Measurements from ENCODE around the gene RPL19.
A peak's percentile ranks its signal among the peaks of the same experiment; 100 is the strongest.

Gene RPL19

GRCh38 chr17:39223907-39224777 lies 24.1 kb downstream of the RPL19 start:
- Mint-ChIP-seq H3K4me3 (peak overlapping the region; percentile 60), H3K9me3 (no peaks in the 10 kb centered on the region), H3K27me3 (peaks cover 15% of the 10 kb centered on the region), H3K4me1 (peaks cover 6% of the 10 kb centered on the region), H3K36me3 (no peaks in the 10 kb centered on the region), H3K27ac (no peak overlapping the region)

GRCh38 chr17:39224778-39225307 lies 24.8 kb downstream of the RPL19 start:
- Mint-ChIP-seq H3K9me3 (no peaks in the 10 kb centered on the region), H3K27me3 (peaks cover 16% of the 10 kb centered on the region), H3K27ac (no peak overlapping the region), H3K4me3 (peak overlapping the region; percentile 82), H3K4me1 (peaks cover 6% of the 10 kb centered on the region), H3K36me3 (no peaks in the 10 kb centered on the region)

DNA sequence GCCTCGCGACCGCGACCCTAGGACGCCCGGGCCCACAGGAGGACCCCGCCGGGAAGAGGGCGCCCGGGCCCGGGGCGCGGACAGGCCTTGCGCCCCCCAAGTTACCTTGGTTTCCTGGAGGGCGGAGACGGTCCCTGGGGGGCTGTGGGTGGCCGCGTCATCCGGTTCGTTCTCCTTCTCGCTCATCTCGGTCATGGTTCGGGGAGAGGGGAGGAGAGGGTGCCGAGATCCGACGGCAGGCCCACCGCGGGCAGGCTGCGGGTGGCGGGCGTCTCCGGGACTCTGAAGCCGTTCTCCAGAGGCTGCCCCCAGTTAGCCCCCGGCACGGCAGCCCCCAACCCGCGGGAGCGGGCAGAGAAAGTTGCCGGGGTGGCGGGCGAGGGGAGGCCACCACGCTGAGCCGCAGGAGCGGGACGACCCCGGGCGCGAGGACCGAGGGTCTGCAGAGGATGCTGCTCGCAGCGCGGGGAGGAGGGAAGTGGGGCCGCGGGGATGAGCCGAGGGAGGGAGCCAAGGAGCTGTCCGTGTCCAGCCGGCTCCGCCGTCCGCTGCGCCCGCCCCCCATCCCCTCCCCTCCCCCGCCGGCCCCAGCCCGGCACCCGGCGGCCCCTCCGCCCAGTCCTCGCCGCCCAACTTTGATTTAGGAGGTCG lies 25.4 kb downstream of the RPL19 start, which contains the start of gene STAC2:
Gene STAC2, minus strand, starts transcription at position 638 of the 651 bp plus-strand sequence. Its CDS starts 443 bp downstream, at position 195.
- peaks cover 16% of the 10 kb centered on the region for H3K27me3 Mint-ChIP-seq
- no peaks in the 10 kb centered on the region for H3K36me3 Mint-ChIP-seq
- H3K4me3 Mint-ChIP-seq: peak within 1 kb of the TSS; percentile 88
- no peak within 1 kb of the TSS for H3K27ac Mint-ChIP-seq
- no peaks in the 10 kb centered on the region for H3K9me3 Mint-ChIP-seq
- peaks cover 6% of the 10 kb centered on the region for H3K4me1 Mint-ChIP-seq

- peaks cover 16% of the 10 kb centered on the region for H3K27me3 Mint-ChIP-seq
- H3K9me3 Mint-ChIP-seq: no peaks in the 10 kb centered on the region
- H3K36me3 Mint-ChIP-seq: no peaks in the 10 kb centered on the region
- peak overlapping the region; percentile 88 for H3K4me3 Mint-ChIP-seq
- H3K4me1 Mint-ChIP-seq: peaks cover 6% of the 10 kb centered on the region
- H3K27ac Mint-ChIP-seq: no peak overlapping the region
Measured at GRCh38 chr17:39225959-39226683, 26.0 kb downstream of the RPL19 start.

- Mint-ChIP-seq H3K4me3 (no peak overlapping the region), H3K36me3 (no peaks in the 10 kb centered on the region), H3K9me3 (no peaks in the 10 kb centered on the region), H3K27ac (no peak overlapping the region), H3K27me3 (peaks cover 16% of the 10 kb centered on the region), H3K4me1 (peaks cover 17% of the 10 kb centered on the region)
Measured at GRCh38 chr17:39227364-39227919, 27.4 kb downstream of the RPL19 start.

DNA sequence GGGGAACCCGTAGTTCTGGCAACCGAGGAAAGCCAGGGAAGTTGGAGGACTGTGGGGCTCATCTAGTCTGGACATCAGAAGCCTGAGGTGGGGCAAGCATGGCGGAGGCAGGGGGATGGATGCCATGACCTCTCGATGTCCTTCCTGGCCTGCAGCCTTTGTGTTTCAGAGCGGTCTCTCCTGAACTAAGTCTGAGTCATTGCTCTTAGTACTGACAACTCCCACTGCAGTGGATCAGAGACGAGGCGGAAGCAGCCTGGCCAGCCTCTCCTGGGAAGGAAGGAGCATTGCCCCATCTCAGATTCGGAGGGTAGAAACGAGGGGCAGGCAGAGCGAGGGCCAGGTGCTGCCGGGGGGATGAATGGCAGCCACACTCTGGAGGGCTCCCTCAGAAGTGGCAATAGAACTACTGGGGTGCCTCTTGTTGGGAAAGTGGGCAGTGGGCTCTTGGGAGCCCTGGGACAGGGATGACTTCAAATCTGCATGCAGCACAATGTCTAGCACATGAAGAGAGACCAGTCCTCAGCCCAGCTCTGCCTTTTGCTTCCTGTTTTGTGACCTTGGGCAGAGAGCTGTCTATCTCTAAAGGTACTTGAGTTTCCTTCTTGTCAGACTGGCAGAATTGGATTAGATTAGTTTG lies 29.3 kb downstream of the RPL19 start:
- no peak overlapping the region for H3K4me3 Mint-ChIP-seq
- peaks cover 17% of the 10 kb centered on the region for H3K4me1 Mint-ChIP-seq
- H3K36me3 Mint-ChIP-seq: no peaks in the 10 kb centered on the region
- no peaks in the 10 kb centered on the region for H3K9me3 Mint-ChIP-seq
- no peak overlapping the region for H3K27ac Mint-ChIP-seq
- H3K27me3 Mint-ChIP-seq: peaks cover 13% of the 10 kb centered on the region

GRCh38 chr17:39230361-39230760 lies 30.3 kb downstream of the RPL19 start:
- H3K9me3 Mint-ChIP-seq: no peaks in the 10 kb centered on the region
- H3K27me3 Mint-ChIP-seq: peaks cover 12% of the 10 kb centered on the region
- no peaks in the 10 kb centered on the region for H3K36me3 Mint-ChIP-seq
- H3K4me1 Mint-ChIP-seq: peaks cover 18% of the 10 kb centered on the region
- H3K27ac Mint-ChIP-seq: no peak overlapping the region
- H3K4me3 Mint-ChIP-seq: no peak overlapping the region

DNA sequence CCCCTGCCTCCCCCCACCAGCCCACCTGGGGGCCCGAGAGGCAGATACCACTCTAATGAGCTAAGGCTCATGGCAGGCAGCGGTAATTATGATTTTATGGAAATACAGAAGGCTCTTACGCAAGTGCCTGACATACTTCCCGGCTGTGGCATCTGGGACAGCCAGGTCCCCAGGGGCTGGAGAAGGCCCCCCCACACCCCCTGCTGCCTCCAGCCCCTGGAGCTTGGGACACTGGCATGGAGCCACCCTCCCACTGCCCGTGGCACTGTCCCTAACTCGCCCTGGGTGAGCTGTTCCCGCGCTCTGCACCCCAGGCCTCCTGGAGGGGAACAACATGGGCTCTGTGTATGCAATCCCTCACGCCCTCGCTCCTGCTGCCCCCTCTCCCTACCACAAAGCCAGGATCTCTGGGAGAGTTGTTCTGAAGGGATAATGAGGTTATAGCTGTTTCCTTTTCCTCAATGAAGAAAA lies 31.0 kb downstream of the RPL19 start:
- Mint-ChIP-seq H3K9me3 (no peaks in the 10 kb centered on the region), H3K27me3 (peaks cover 9% of the 10 kb centered on the region), H3K36me3 (no peaks in the 10 kb centered on the region), H3K4me3 (no peak overlapping the region), H3K27ac (no peak overlapping the region), H3K4me1 (peaks cover 21% of the 10 kb centered on the region)

- Mint-ChIP-seq H3K36me3 (no peaks in the 10 kb centered on the region), H3K4me3 (peak overlapping the region; percentile 39), H3K4me1 (peaks cover 23% of the 10 kb centered on the region), H3K9me3 (no peaks in the 10 kb centered on the region), H3K27ac (no peak overlapping the region), H3K27me3 (peaks cover 6% of the 10 kb centered on the region)
Measured at GRCh38 chr17:39231591-39232551, 31.8 kb downstream of the RPL19 start.

DNA sequence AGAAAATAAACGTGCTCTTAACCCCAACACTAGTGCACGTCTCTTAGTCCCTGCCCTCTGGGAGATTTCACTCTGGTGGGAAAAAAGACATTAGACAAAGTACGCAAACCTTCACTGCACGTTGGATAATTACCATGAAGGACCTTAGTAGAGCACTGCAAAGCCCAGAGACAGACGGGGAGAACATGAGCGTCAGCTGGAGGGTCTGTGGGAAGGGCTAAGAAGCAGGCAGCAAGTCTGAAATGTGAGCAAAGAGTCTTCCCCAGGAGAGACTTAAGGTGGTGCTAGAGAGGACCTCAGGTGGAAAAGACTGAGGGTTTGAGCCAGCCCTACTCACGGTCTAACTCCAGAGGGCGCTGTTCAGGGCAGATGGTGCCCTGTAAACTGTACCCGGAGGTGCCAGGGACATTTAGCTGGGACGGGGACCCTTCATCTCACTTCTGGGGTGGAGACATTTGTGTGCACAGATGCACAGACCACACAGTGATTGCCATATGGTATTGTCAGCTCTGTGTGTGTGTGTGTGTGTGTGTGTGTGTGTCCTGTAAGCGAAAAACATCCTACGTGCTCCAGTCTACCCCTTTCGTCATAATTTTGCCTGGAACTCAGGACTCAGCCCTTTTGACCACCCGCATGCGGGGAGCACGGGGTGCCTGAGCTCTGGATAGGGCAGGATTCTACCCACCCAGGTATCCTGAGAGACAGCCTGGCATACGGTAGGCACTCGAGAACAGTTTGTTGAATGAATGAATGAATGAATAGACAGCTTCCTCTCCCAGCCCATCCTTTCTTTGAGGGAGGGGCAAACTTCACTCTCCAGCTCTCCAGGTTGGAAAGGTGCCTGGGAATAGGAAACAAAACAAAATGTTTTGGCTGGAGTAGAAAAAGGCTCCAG lies 35.7 kb downstream of the RPL19 start:
- H3K27ac Mint-ChIP-seq: no peak overlapping the region
- H3K27me3 Mint-ChIP-seq: no peaks in the 10 kb centered on the region
- peaks cover 47% of the 10 kb centered on the region for H3K4me1 Mint-ChIP-seq
- no peaks in the 10 kb centered on the region for H3K9me3 Mint-ChIP-seq
- H3K4me3 Mint-ChIP-seq: no peak overlapping the region
- H3K36me3 Mint-ChIP-seq: no peaks in the 10 kb centered on the region

GRCh38 chr17:39236450-39236927 lies 36.4 kb downstream of the RPL19 start:
- Mint-ChIP-seq H3K9me3 (no peaks in the 10 kb centered on the region), H3K27me3 (no peaks in the 10 kb centered on the region), H3K4me3 (no peak overlapping the region), H3K27ac (no peak overlapping the region), H3K4me1 (peaks cover 46% of the 10 kb centered on the region), H3K36me3 (no peaks in the 10 kb centered on the region)

- Mint-ChIP-seq H3K4me3 (no peak overlapping the region), H3K4me1 (peaks cover 41% of the 10 kb centered on the region), H3K27ac (no peak overlapping the region), H3K36me3 (no peaks in the 10 kb centered on the region), H3K27me3 (no peaks in the 10 kb centered on the region), H3K9me3 (no peaks in the 10 kb centered on the region)
Measured at GRCh38 chr17:39236981-39237441, 36.9 kb downstream of the RPL19 start.

DNA sequence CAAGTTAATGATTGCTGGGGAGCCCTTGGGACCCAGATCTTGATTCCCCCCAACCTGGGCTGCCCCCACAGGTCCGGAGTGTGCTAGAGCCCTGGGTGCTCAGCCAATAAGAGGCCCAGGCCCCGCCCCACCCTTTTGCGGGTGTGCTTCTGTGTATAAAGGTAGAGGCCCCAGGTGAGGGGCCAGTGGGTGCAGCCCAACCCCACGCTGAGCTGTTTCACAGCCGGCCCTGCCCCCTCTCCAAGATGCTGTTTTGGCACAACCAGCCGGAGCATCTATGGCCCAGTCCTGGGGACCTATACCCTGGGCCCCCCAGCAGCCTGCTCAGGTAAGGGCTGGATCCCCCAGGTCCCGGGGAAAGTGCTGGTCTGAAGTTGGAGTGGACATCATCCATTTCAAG lies 37.5 kb downstream of the RPL19 start:
- no peak overlapping the region for H3K4me3 Mint-ChIP-seq
- H3K4me1 Mint-ChIP-seq: peaks cover 37% of the 10 kb centered on the region
- no peaks in the 10 kb centered on the region for H3K27me3 Mint-ChIP-seq
- no peak overlapping the region for H3K27ac Mint-ChIP-seq
- H3K36me3 Mint-ChIP-seq: no peaks in the 10 kb centered on the region
- no peaks in the 10 kb centered on the region for H3K9me3 Mint-ChIP-seq

All from activated naive CD4-positive, alpha-beta T cell treated with anti-CD3 and anti-CD28 coated beads, Interleukin-2, amount 50 U/mL, for 24 hours (primary cell).